Activated T-cell treated with anti-CD3 and anti-CD28 coated beads, Interleukin-2, amount 50 U/mL, for 24 hours (primary cell): Measurements from ENCODE around the gene PRSS48.
"Not testable (repeated sequence)": the region's sequence is repeated elsewhere in the genome, so short reads cannot be mapped to it uniquely, and the experiment has no call there.

ENCODE experiments used
- DNase-seq: peaks from one replicate; pipeline ENCODE4 v3.0.0-alpha.2; 2020
- H3K27ac Mint-ChIP-seq: 2 replicates; pipeline ENCODE4 v1.8.0; 2020; ENCODE audit warnings: mild to moderate bottlenecking, mixed read lengths
- H3K27me3 Mint-ChIP-seq: 2 replicates; pipeline ENCODE4 v1.8.0; 2020; ENCODE audit warnings: mixed read lengths
- H3K36me3 Mint-ChIP-seq: 2 replicates; pipeline ENCODE4 v1.8.0; 2020; ENCODE audit warnings: low read depth, mixed read lengths
- H3K4me1 Mint-ChIP-seq: 2 replicates; pipeline ENCODE4 v1.8.0; 2020; ENCODE audit warnings: low read depth, mixed read lengths
- H3K4me3 Mint-ChIP-seq: 2 replicates; pipeline ENCODE4 v1.8.0; 2020; ENCODE audit warnings: mild to moderate bottlenecking, moderate library complexity, mixed read lengths
- H3K9me3 Mint-ChIP-seq: 2 replicates; pipeline ENCODE4 v1.8.0; 2020; ENCODE audit warnings: mixed read lengths

Gene PRSS48

GRCh38 chr4:151250706-151251105, 26.3 kb upstream of the PRSS48 start:
- Mint-ChIP-seq H3K4me1 (no peaks in the 10 kb centered on the region), H3K4me3 (no peak overlapping the region), H3K27ac (no peak overlapping the region), H3K27me3 (peaks cover 3% of the 10 kb centered on the region), H3K36me3 (no peaks in the 10 kb centered on the region), H3K9me3 (no peaks in the 10 kb centered on the region)
- no peak for DNase-seq

GRCh38 chr4:151251603-151252304, 25.2 kb upstream of the PRSS48 start:
- no peaks in the 10 kb centered on the region for H3K4me1 Mint-ChIP-seq
- H3K36me3 Mint-ChIP-seq: no peaks in the 10 kb centered on the region
- peaks cover 3% of the 10 kb centered on the region for H3K27me3 Mint-ChIP-seq
- H3K4me3 Mint-ChIP-seq: no peak overlapping the region
- no peaks in the 10 kb centered on the region for H3K9me3 Mint-ChIP-seq
- no peak overlapping the region for H3K27ac Mint-ChIP-seq
- DNase-seq: no peak

- not testable (repeated sequence) for H3K27me3 Mint-ChIP-seq, H3K9me3 Mint-ChIP-seq, DNase-seq, H3K4me3 Mint-ChIP-seq, H3K36me3 Mint-ChIP-seq, H3K27ac Mint-ChIP-seq, H3K4me1 Mint-ChIP-seq
Measured at GRCh38 chr4:151255226-151255625, 21.7 kb upstream of the PRSS48 start.

- H3K4me1 Mint-ChIP-seq, H3K27me3 Mint-ChIP-seq: not testable (repeated sequence)
Measured at GRCh38 chr4:151255680-151256079, 21.3 kb upstream of the PRSS48 start.

GRCh38 chr4:151256134-151256533, 20.8 kb upstream of the PRSS48 start:
- no peak for DNase-seq
- no peak overlapping the region for H3K27ac Mint-ChIP-seq
- peaks cover 6% of the 10 kb centered on the region for H3K27me3 Mint-ChIP-seq
- no peaks in the 10 kb centered on the region for H3K9me3 Mint-ChIP-seq
- no peaks in the 10 kb centered on the region for H3K36me3 Mint-ChIP-seq
- H3K4me3 Mint-ChIP-seq: no peak overlapping the region
- H3K4me1 Mint-ChIP-seq: no peaks in the 10 kb centered on the region

More at GRCh38 chr4:151255680-151256079, 21.3 kb upstream of the PRSS48 start:
- not testable (repeated sequence) for H3K36me3 Mint-ChIP-seq, DNase-seq, H3K4me3 Mint-ChIP-seq, H3K27ac Mint-ChIP-seq, H3K9me3 Mint-ChIP-seq

GRCh38 chr4:151257704-151258103, 19.3 kb upstream of the PRSS48 start:
- H3K36me3 Mint-ChIP-seq: no peaks in the 10 kb centered on the region
- no peak overlapping the region for H3K4me3 Mint-ChIP-seq
- no peak overlapping the region for H3K27ac Mint-ChIP-seq
- H3K27me3 Mint-ChIP-seq: peaks cover 6% of the 10 kb centered on the region
- H3K9me3 Mint-ChIP-seq: no peaks in the 10 kb centered on the region
- no peaks in the 10 kb centered on the region for H3K4me1 Mint-ChIP-seq
- DNase-seq: no peak

- Mint-ChIP-seq H3K4me3 (no peak overlapping the region), H3K27me3 (peaks cover 6% of the 10 kb centered on the region), H3K36me3 (no peaks in the 10 kb centered on the region), H3K9me3 (no peaks in the 10 kb centered on the region), H3K27ac (no peak overlapping the region), H3K4me1 (no peaks in the 10 kb centered on the region)
- no peak for DNase-seq
Measured at GRCh38 chr4:151259752-151260151, 17.2 kb upstream of the PRSS48 start.

GRCh38 chr4:151260526-151260925, 16.4 kb upstream of the PRSS48 start:
- no peaks in the 10 kb centered on the region for H3K4me1 Mint-ChIP-seq
- DNase-seq: no peak

GRCh38 chr4:151263455-151263854, 13.5 kb upstream of the PRSS48 start:
- Mint-ChIP-seq H3K27me3 (peaks cover 10% of the 10 kb centered on the region), H3K9me3 (no peaks in the 10 kb centered on the region), H3K36me3 (no peaks in the 10 kb centered on the region), H3K27ac (no peak overlapping the region), H3K4me3 (no peak overlapping the region), H3K4me1 (no peaks in the 10 kb centered on the region)
- DNase-seq: no peak

More at GRCh38 chr4:151260526-151260925, 16.4 kb upstream of the PRSS48 start:
- Mint-ChIP-seq H3K9me3 (no peaks in the 10 kb centered on the region), H3K36me3 (no peaks in the 10 kb centered on the region), H3K27ac (no peak overlapping the region), H3K4me3 (no peak overlapping the region), H3K27me3 (peaks cover 6% of the 10 kb centered on the region)

- DNase-seq: no peak
- Mint-ChIP-seq H3K36me3 (no peaks in the 10 kb centered on the region), H3K4me3 (no peak overlapping the region), H3K9me3 (no peaks in the 10 kb centered on the region), H3K4me1 (no peaks in the 10 kb centered on the region), H3K27ac (no peak overlapping the region), H3K27me3 (peaks cover 4% of the 10 kb centered on the region)
Measured at GRCh38 chr4:151266497-151266896, 10.5 kb upstream of the PRSS48 start.

GRCh38 chr4:151267104-151267503, 9.9 kb upstream of the PRSS48 start:
- Mint-ChIP-seq H3K36me3 (no peaks in the 10 kb centered on the region), H3K9me3 (no peaks in the 10 kb centered on the region), H3K27me3 (peaks cover 4% of the 10 kb centered on the region), H3K4me3 (no peak overlapping the region), H3K4me1 (no peaks in the 10 kb centered on the region), H3K27ac (no peak overlapping the region)
- no peak for DNase-seq

GRCh38 chr4:151267822-151268535, 9.0 kb upstream of the PRSS48 start:
- no peak for DNase-seq
- Mint-ChIP-seq H3K4me1 (no peaks in the 10 kb centered on the region), H3K4me3 (no peak overlapping the region), H3K9me3 (no peaks in the 10 kb centered on the region), H3K27ac (no peak overlapping the region), H3K27me3 (peaks cover 5% of the 10 kb centered on the region), H3K36me3 (no peaks in the 10 kb centered on the region)

GRCh38 chr4:151268905-151269304, 8.1 kb upstream of the PRSS48 start:
- not testable (repeated sequence) for H3K27ac Mint-ChIP-seq, H3K9me3 Mint-ChIP-seq, DNase-seq, H3K4me3 Mint-ChIP-seq, H3K36me3 Mint-ChIP-seq, H3K27me3 Mint-ChIP-seq, H3K4me1 Mint-ChIP-seq

GRCh38 chr4:151284534-151285245, 7.7 kb downstream of the PRSS48 start:
- Mint-ChIP-seq H3K27ac (no peak overlapping the region), H3K4me1 (no peaks in the 10 kb centered on the region), H3K4me3 (no peak overlapping the region), H3K9me3 (peaks cover 5% of the 10 kb centered on the region), H3K27me3 (peaks cover 3% of the 10 kb centered on the region), H3K36me3 (no peaks in the 10 kb centered on the region)
- DNase-seq: no peak

GRCh38 chr4:151287409-151287808, 10.4 kb downstream of the PRSS48 start:
- H3K36me3 Mint-ChIP-seq: no peaks in the 10 kb centered on the region
- no peaks in the 10 kb centered on the region for H3K4me1 Mint-ChIP-seq
- H3K4me3 Mint-ChIP-seq: no peak overlapping the region
- H3K27me3 Mint-ChIP-seq: peaks cover 3% of the 10 kb centered on the region
- H3K27ac Mint-ChIP-seq: no peak overlapping the region
- DNase-seq: no peak
- peaks cover 5% of the 10 kb centered on the region for H3K9me3 Mint-ChIP-seq
